ENCODE results near the gene KIF1B.

DNA sequence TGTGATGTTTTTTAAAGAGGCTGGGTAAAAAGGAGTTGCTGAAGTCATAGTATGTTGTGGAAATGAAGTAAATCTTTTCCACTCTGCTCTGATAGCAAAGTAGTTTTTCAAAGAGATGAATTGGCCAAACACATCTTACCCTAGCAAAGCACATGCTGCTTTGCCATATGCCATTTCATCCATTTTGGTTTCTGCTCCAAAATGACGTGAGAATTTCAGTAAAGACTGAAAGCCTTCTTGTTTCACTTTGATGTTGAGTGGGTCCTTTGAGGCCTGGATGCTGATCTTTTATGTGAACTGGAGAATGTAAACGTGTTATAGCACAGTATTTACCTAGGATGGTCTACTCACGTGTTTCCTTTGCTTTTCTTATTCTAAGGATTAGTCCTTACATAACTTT lies 115.2 kb downstream of the KIF1B start:
- no peak for TF ChIP-seq RARB (CRISPR knock-in tag; IDR thresholded peaks at IDR 0.05)
- TF ChIP-seq ZNF70 (CRISPR knock-in tag; IDR thresholded peaks at IDR 0.05), result no peak
- TF ChIP-seq, protein P1, sequence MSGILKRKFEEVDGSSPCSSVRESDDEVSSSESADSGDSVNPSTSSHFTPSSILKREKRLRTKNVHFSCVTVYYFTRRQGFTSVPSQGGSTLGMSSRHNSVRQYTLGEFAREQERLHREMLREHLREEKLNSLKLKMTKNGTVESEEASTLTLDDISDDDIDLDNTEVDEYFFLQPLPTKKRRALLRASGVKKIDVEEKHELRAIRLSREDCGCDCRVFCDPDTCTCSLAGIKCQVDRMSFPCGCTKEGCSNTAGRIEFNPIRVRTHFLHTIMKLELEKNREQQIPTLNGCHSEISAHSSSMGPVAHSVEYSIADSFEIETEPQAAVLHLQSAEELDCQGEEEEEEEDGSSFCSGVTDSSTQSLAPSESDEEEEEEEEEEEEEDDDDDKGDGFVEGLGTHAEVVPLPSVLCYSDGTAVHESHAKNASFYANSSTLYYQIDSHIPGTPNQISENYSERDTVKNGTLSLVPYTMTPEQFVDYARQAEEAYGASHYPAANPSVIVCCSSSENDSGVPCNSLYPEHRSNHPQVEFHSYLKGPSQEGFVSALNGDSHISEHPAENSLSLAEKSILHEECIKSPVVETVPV (CRISPR knock-in tag; IDR thresholded peaks at IDR 0.05), result no peak
- TF ChIP-seq, protein P2, sequence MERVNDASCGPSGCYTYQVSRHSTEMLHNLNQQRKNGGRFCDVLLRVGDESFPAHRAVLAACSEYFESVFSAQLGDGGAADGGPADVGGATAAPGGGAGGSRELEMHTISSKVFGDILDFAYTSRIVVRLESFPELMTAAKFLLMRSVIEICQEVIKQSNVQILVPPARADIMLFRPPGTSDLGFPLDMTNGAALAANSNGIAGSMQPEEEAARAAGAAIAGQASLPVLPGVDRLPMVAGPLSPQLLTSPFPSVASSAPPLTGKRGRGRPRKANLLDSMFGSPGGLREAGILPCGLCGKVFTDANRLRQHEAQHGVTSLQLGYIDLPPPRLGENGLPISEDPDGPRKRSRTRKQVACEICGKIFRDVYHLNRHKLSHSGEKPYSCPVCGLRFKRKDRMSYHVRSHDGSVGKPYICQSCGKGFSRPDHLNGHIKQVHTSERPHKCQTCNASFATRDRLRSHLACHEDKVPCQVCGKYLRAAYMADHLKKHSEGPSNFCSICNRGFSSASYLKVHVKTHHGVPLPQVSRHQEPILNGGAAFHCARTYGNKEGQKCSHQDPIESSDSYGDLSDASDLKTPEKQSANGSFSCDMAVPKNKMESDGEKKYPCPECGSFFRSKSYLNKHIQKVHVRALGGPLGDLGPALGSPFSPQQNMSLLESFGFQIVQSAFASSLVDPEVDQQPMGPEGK (CRISPR knock-in tag; IDR thresholded peaks at IDR 0.05; ENCODE audit: borderline replicate concordance), result no peak
- TF ChIP-seq CSDC2 (CRISPR knock-in tag; IDR thresholded peaks at IDR 0.05), result no peak
- TF ChIP-seq, protein P3, sequence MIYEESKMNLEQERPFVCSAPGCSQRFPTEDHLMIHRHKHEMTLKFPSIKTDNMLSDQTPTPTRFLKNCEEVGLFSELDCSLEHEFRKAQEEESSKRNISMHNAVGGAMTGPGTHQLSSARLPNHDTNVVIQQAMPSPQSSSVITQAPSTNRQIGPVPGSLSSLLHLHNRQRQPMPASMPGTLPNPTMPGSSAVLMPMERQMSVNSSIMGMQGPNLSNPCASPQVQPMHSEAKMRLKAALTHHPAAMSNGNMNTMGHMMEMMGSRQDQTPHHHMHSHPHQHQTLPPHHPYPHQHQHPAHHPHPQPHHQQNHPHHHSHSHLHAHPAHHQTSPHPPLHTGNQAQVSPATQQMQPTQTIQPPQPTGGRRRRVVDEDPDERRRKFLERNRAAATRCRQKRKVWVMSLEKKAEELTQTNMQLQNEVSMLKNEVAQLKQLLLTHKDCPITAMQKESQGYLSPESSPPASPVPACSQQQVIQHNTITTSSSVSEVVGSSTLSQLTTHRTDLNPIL (CRISPR knock-in tag; IDR thresholded peaks at IDR 0.05; ENCODE audit: low read depth), result no peak
- no peak for TF ChIP-seq SNAI2 (CRISPR knock-in tag; IDR thresholded peaks at IDR 0.05)
- TF ChIP-seq BACH2 (CRISPR knock-in tag; IDR thresholded peaks at IDR 0.05; ENCODE audit: borderline replicate concordance), result no peak
- TF ChIP-seq ZNF8 (CRISPR knock-in tag; IDR thresholded peaks at IDR 0.05), result no peak
- no peak for TF ChIP-seq ESRRG (CRISPR knock-in tag; IDR thresholded peaks at IDR 0.05)
- TF ChIP-seq ZC3H10 (CRISPR knock-in tag; IDR thresholded peaks at IDR 0.05), result no peak
- no peak for TF ChIP-seq ZFP3 (CRISPR knock-in tag; IDR thresholded peaks at IDR 0.05)
- TF ChIP-seq TOX (CRISPR knock-in tag; IDR thresholded peaks at IDR 0.05; ENCODE audit: borderline replicate concordance), result no peak
- no peak for TF ChIP-seq ZFP30 (CRISPR knock-in tag; IDR thresholded peaks at IDR 0.05)

Data from SK-N-SH treated with all-trans-retinoic acid at 6 μM for 48 hours (cell line).